H1 (cell line): ENCODE data around the gene KIF26B. TPM values are rescaled to one million over a fixed set of nuclear protein-coding genes. Genes with fewer than 3 reads are reported as not detected.

Source experiments
- CTCF ChIA-PET: fragments of 300-600 bp; sonication (Branson Sonifier 250); formaldehyde crosslinking; loops from one replicate; lab custom pipeline; 2021; ENCODE audit not compliant: partially characterized antibody; lab: Charles Lee
- POLR2A ChIA-PET: fragments of 300-600 bp; sonication (Branson Sonifier 250); formaldehyde crosslinking; loops from one replicate; lab custom pipeline; 2021; ENCODE audit warnings: inconsistent platforms; ENCODE audit not compliant: partially characterized antibody; lab: Charles Lee
- DNase-seq, 2 experiments: peaks; one replicate each; pipeline versions ENCODE4 v3.0.0 to v3.0.0-alpha.2; 2010 to 2022; ENCODE audit warnings: low spot score in 2 of 2, low read depth in 1 of 2, mixed read lengths in 1 of 2
- FAIRE-seq: peaks from 2 replicates; lab custom pipeline; 2011; peaks lifted over from hg19 to GRCh38; lab: Jason Lieb, UNC
- H2AFZ ChIP-seq: 2 replicates; pipeline ENCODE4 v1.8.1; 2012; ENCODE audit warnings: low read length, inconsistent platforms
- H2AK5ac ChIP-seq: 2 replicates; pipeline ENCODE4 v1.6.1; 2013; ENCODE audit warnings: low read depth, low read length
- H2BK120ac ChIP-seq: replicated peaks from 2 replicates; pipeline ENCODE3; 2013; ENCODE audit warnings: low read depth, low read length, inconsistent platforms
- H2BK12ac ChIP-seq: 2 replicates; pipeline ENCODE4 v1.6.1; 2013; ENCODE audit warnings: low read depth, low read length
- H2BK15ac ChIP-seq: 2 replicates; pipeline ENCODE4 v1.6.1; 2013; ENCODE audit warnings: low read length
- H2BK20ac ChIP-seq: 2 replicates; pipeline ENCODE4 v1.6.1; 2013; ENCODE audit warnings: low read length
- H2BK5ac ChIP-seq: 2 replicates; pipeline ENCODE4 v1.6.1; 2013; ENCODE audit warnings: low read depth, low read length
- H3K14ac ChIP-seq: 2 replicates; pipeline ENCODE4 v1.6.1; 2013; ENCODE audit warnings: inconsistent platforms; ENCODE audit not compliant: insufficient read length
- H3K18ac ChIP-seq: 2 replicates; pipeline ENCODE4 v1.6.1; 2013; ENCODE audit warnings: low read length; ENCODE audit errors: extremely low read depth
- H3K23ac ChIP-seq: 2 replicates; pipeline ENCODE4 v1.6.1; 2013; ENCODE audit warnings: inconsistent platforms; ENCODE audit not compliant: insufficient read length
- H3K23me2 ChIP-seq: 2 replicates; pipeline ENCODE4 v1.6.1; 2013; ENCODE audit warnings: low read depth, low read length
- H3K27ac ChIP-seq: 2 replicates; pipeline ENCODE4 v1.6.1; 2011; ENCODE audit warnings: low read depth, low read length, inconsistent platforms
- H3K27me3 ChIP-seq, 4 experiments: replicated peaks in 1 of 4; 1 replicate in 1 of 4; 2 replicates in 3 of 4; pipeline versions ENCODE4 v1.6.1 to v1.8.1; 2011 to 2013; ENCODE audit warnings: low read length in 3 of 4, mild to moderate bottlenecking in 3 of 4, inconsistent platforms in 2 of 4, mixed read lengths in 2 of 4, moderate library complexity in 1 of 4; ENCODE audit not compliant: control insufficient read depth in 3 of 4, insufficient read depth in 3 of 4; ENCODE audit errors: extremely low read depth in 1 of 4
- H3K36me3 ChIP-seq, 4 experiments: 2 replicates each; pipeline versions ENCODE4 v1.6.1 to v1.8.1; 2011 to 2013; ENCODE audit warnings: mild to moderate bottlenecking in 4 of 4, low read length in 3 of 4, moderate library complexity in 2 of 4, control low read depth in 1 of 4, inconsistent platforms in 1 of 4; ENCODE audit not compliant: insufficient read depth in 4 of 4, control insufficient read depth in 2 of 4
- H3K4ac ChIP-seq: replicated peaks from 2 replicates; pipeline ENCODE3; 2013; ENCODE audit warnings: low read length, low read depth, mixed read lengths, inconsistent platforms; ENCODE audit not compliant: insufficient read length
- H3K4me1 ChIP-seq, 4 experiments: replicated peaks in 1 of 4; 1 replicate in 1 of 4; 2 replicates in 3 of 4; pipeline versions ENCODE4 v1.6.1 to v1.8.1; 2011 to 2013; ENCODE audit warnings: low read length in 3 of 4, inconsistent platforms in 2 of 4, mixed read lengths in 1 of 4; ENCODE audit not compliant: insufficient read depth in 4 of 4, control insufficient read depth in 3 of 4
- H3K4me2 ChIP-seq, 2 experiments: 2 replicates each; pipeline versions ENCODE4 v1.6.1 to v1.8.1; 2011 to 2013; ENCODE audit warnings: low read depth in 2 of 2, low read length in 2 of 2, control low read depth in 1 of 2, inconsistent platforms in 1 of 2, mild to moderate bottlenecking in 1 of 2; ENCODE audit not compliant: insufficient read depth in 1 of 2
- H3K4me3 ChIP-seq, 4 experiments: fragments of 200-600, 300-600 bp in 1 of 4; sonication (generic), shearing (Covaris generic), sonication (Bioruptor Twin) in 1 of 4; 2 replicates each; pipeline versions ENCODE4 v1.5.1 to v1.8.1; 2011 to 2016; ENCODE audit warnings: low read length in 4 of 4, low read depth in 3 of 4, control low read depth in 2 of 4, inconsistent platforms in 2 of 4, mild to moderate bottlenecking in 2 of 4, mixed read lengths in 1 of 4, moderate library complexity in 1 of 4; ENCODE audit not compliant: insufficient read depth in 2 of 4; ENCODE audit errors: extremely low read depth in 1 of 4
- H3K56ac ChIP-seq: replicated peaks from 2 replicates; pipeline ENCODE3; 2013; ENCODE audit warnings: low read depth, mild to moderate bottlenecking, mixed read lengths, low read length, inconsistent platforms; ENCODE audit not compliant: insufficient read length
- H3K79me1 ChIP-seq: 2 replicates; pipeline ENCODE4 v1.6.1; 2013; ENCODE audit warnings: low read depth, low read length, control low read depth
- H3K79me2 ChIP-seq, 2 experiments: 2 replicates each; pipeline versions ENCODE4 v1.6.1 to v1.8.1; 2012 to 2013; ENCODE audit warnings: low read length in 2 of 2, mild to moderate bottlenecking in 2 of 2, inconsistent platforms in 1 of 2; ENCODE audit not compliant: insufficient read depth in 2 of 2, control insufficient read depth in 1 of 2
- H3K9ac ChIP-seq, 4 experiments: replicated peaks in 1 of 4; 1 replicate in 1 of 4; 2 replicates in 3 of 4; pipeline versions ENCODE4 v1.6.1 to v1.8.1; 2011 to 2013; ENCODE audit warnings: low read depth in 3 of 4, low read length in 3 of 4, control low read depth in 2 of 4, mild to moderate bottlenecking in 2 of 4, moderate library complexity in 2 of 4, inconsistent platforms in 1 of 4; ENCODE audit errors: extremely low read depth in 1 of 4
- H3K9me3 ChIP-seq, 2 experiments: 2 replicates each; pipeline versions ENCODE4 v1.6.1 to v1.8.1; 2012 to 2013; ENCODE audit warnings: mild to moderate bottlenecking in 2 of 2, moderate library complexity in 2 of 2, control low read depth in 1 of 2, inconsistent platforms in 1 of 2, low read depth in 1 of 2, low read length in 1 of 2, mixed read lengths in 1 of 2; ENCODE audit not compliant: insufficient read depth in 2 of 2
- H4K20me1 ChIP-seq, 2 experiments: replicated peaks in 1 of 2; 2 replicates each; pipeline versions ENCODE3 to v1.8.1; 2011 to 2013; ENCODE audit warnings: inconsistent platforms in 2 of 2, low read length in 2 of 2, mild to moderate bottlenecking in 1 of 2; ENCODE audit not compliant: insufficient read depth in 2 of 2, control insufficient read depth in 1 of 2
- H4K5ac ChIP-seq: 2 replicates; pipeline ENCODE4 v1.6.1; 2013; ENCODE audit warnings: low read length, low read depth, mixed read lengths, inconsistent platforms; ENCODE audit not compliant: insufficient read length
- H4K8ac ChIP-seq: 2 replicates; pipeline ENCODE4 v1.8.0; 2013; ENCODE audit warnings: mild to moderate bottlenecking, moderate library complexity, low read length, inconsistent platforms; ENCODE audit not compliant: insufficient read depth; ENCODE audit errors: extremely low read depth
- H4K91ac ChIP-seq: replicated peaks from 2 replicates; pipeline ENCODE3; 2013; ENCODE audit warnings: low read length, mixed read lengths, inconsistent platforms; ENCODE audit not compliant: insufficient read length
- E2F6 ChIP-seq: IDR thresholded peaks from 2 replicates; pipeline ENCODE4 v1.6.1; 2012; ENCODE audit warnings: inconsistent platforms
- GABPA ChIP-seq: IDR thresholded peaks from 2 replicates; pipeline ENCODE4 v1.6.1; 2011; ENCODE audit warnings: mild to moderate bottlenecking, low read length, moderate library complexity, borderline replicate concordance; ENCODE audit not compliant: insufficient read depth
- GTF2F1 ChIP-seq: IDR thresholded peaks from 2 replicates; pipeline ENCODE4 v1.6.1; 2012; ENCODE audit warnings: low read depth, low read length, improper control_type of control experiment, borderline replicate concordance
- MAFK ChIP-seq: IDR thresholded peaks from 2 replicates; pipeline ENCODE4 v1.6.1; 2012; ENCODE audit warnings: low read depth, mild to moderate bottlenecking, improper control_type of control experiment, low read length
- POLR2AphosphoS5 ChIP-seq: IDR thresholded peaks from 2 replicates; pipeline ENCODE4 v1.6.1; 2011; ENCODE audit warnings: low read depth, low read length
- RFX5 ChIP-seq: IDR thresholded peaks from 2 replicates; pipeline ENCODE4 v1.6.1; 2011; ENCODE audit warnings: low read depth, low read length, improper control_type of control experiment, borderline replicate concordance
- SIRT6 ChIP-seq: IDR thresholded peaks from one replicate; pipeline ENCODE4 v1.7.1; 2012; ENCODE audit warnings: low read length, inconsistent platforms
- WGBS, 2 experiments: shearing (Covaris generic) in 1 of 2; methylation state at CpG; one replicate each; pipeline versions ENCODE4 v1.1.6 to v1.1.7; 2013 to 2015; ENCODE audit warnings: low lambda C conversion rate in 2 of 2, mixed read lengths in 2 of 2, inconsistent platforms in 1 of 2, low coverage in 1 of 2, missing lambda C conversion rate in 1 of 2; ENCODE audit not compliant: insufficient replicate concordance in 2 of 2, insufficient coverage in 1 of 2, insufficient read length in 1 of 2; ENCODE audit errors: extremely low coverage in 1 of 2, missing lambda C conversion rate in 1 of 2; 5-methylcytosine and 5-hydroxymethylcytosine counted together
- polyA plus RNA-seq, 7 experiments: library from polyadenylated mRNA; depleted of rRNA in 3 of 7; stranded (reverse) in 5 of 7; unstranded in 2 of 7; fragments of >200 nt in 5 of 7; fragments of 200-250 nt in 2 of 7; gene quantifications; 1 replicate in 5 of 7; 2 replicates in 1 of 7; 4 replicates in 1 of 7; pipeline versions ENCODE4 v1.2.1 to v1.2.3, GENCODE V29; 2011 to 2013; ENCODE audit warnings: missing spikeins in 2 of 7, mixed read lengths in 2 of 7
- total RNA-seq: library from RNA; stranded (reverse); fragmentation: NEBNext Ultra II Directional; extraction: Animal tissue kit (Norgen Biotek cat#: 25700); gene quantifications from 2 replicates; pipeline ENCODE4 v1.2.1, GENCODE V29; 2021

The KIF26B gene
- total and polyA plus RNA-seq, 2 of the 8 experiments (the other 6 are each of a cell fraction or from before 2014, with no cell fraction given) = 0.06 to 0.28 TPM

GRCh38 chr1:245397771-245398170 lies 243.0 kb downstream of the KIF26B start:
- ChIA-PET POLR2A (no interaction called here), CTCF (interaction anchor here (0.6 to 1.2 kb wide), 5 partner anchors 173 to 245 kb away, joined by 3 to 6 read pairs (median 4); no protein-coding TSS in a partner anchor)
- FAIRE-seq (no peak), DNase-seq (no peak)
- H3K36me3 ChIP-seq = no peaks in the 10 kb centered on the region
- H3K56ac ChIP-seq = no peak overlapping the region
- H3K4me2 ChIP-seq = no peak overlapping the region
- no peak overlapping the region for H3K14ac ChIP-seq
- no peak overlapping the region for H3K18ac ChIP-seq
- H3K79me2 ChIP-seq = no peaks in the 10 kb centered on the region
- H3K9me3 ChIP-seq = no peaks in the 10 kb centered on the region
- H2AK5ac ChIP-seq = no peak overlapping the region
- no peak overlapping the region for H2BK15ac ChIP-seq
- H3K9ac ChIP-seq = no peak overlapping the region
- TF ChIP-seq MAFK (no peak), POLR2AphosphoS5 (no peak), RFX5 (no peak), GABPA (no peak), GTF2F1 (no peak), SIRT6 (no peak), E2F6 (no peak)
- no peak overlapping the region for H4K8ac ChIP-seq
- no peak overlapping the region for H2BK5ac ChIP-seq
- no peak overlapping the region for H4K5ac ChIP-seq
- H4K20me1 ChIP-seq = no peaks in the 10 kb centered on the region
- H3K27ac ChIP-seq = no peak overlapping the region
- H3K27me3 ChIP-seq = no peaks in the 10 kb centered on the region
- no peak overlapping the region for H3K23ac ChIP-seq
- H3K79me1 ChIP-seq = no peaks in the 10 kb centered on the region
- no peak overlapping the region for H2BK12ac ChIP-seq
- H3K4me3 ChIP-seq = no peak overlapping the region
- H4K91ac ChIP-seq = no peak overlapping the region
- 93% methylated on average over 3 of the region's 3 CpGs; no CpG with 5 or more reads in 1 of the 2 experiments for WGBS, 2 experiments
- H3K23me2 ChIP-seq = no peaks in the 10 kb centered on the region
- H2BK120ac ChIP-seq = no peak overlapping the region
- no peak overlapping the region for H2BK20ac ChIP-seq
- no peak overlapping the region for H2AFZ ChIP-seq
- H3K4ac ChIP-seq = no peak overlapping the region
- H3K4me1 ChIP-seq = no peaks in the 10 kb centered on the region
